Renal cortical epithelial cell (primary cell): ENCODE measurements around the gene AP1G1. TPM values are rescaled to one million over a fixed set of nuclear protein-coding genes. Genes with fewer than 3 reads are reported as not detected.

Experiments
- DNase-seq: peaks from one replicate; pipeline ENCODE4 v3.0.0-alpha.2; 2011; ENCODE audit warnings: low read depth
- total RNA-seq: library from RNA; depleted of rRNA; stranded (reverse); fragments of >200 nt; gene quantifications from 2 replicates; pipeline ENCODE4 v1.2.3, GENCODE V29; 2014

The AP1G1 gene
- total RNA-seq, 1 donor from 2014 or later = 118 TPM

DNA sequence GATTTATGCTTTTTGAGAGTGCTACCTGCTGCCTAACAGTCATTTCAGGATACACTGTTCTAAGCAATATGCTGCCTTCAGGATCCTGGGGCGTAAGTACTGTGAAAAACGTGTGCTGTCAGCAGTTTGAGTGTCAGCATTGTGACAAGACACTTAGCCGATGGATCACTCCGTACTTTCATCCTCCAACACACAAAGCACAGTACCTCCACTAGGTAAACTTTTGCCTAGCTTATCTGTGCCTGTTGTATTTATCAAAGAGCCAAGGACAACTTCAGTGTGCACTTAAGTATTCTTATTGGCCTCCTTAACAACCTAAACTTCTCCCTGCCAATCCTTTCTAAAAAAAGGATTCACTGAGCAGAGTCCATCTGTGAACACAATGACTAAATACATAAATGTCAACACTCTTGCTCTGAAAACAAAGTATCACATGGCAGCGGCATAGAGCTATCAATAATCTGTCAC lies 50.3 kb downstream of the AP1G1 start:
- DNase-seq = no peak

DNA sequence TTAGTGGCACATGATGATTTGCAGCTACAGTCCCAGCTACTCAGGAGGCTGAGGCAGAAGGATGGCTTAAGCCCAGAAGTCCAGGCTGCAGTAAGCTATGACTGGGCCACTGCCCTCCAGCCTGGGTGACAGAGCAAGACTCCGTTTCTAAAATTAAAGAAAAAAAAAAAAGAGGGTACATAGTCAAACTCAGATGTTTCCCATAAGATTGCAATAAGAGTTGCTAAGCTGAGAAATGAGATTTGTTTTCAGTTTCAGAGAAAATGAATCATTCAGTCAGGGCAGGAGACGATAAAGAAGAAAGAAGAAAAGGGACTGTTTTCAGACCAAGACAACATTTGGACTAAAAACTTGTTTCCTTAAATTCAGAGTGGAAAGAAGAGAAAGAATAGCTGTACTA lies 54.0 kb downstream of the AP1G1 start:
- no peak for DNase-seq

DNA sequence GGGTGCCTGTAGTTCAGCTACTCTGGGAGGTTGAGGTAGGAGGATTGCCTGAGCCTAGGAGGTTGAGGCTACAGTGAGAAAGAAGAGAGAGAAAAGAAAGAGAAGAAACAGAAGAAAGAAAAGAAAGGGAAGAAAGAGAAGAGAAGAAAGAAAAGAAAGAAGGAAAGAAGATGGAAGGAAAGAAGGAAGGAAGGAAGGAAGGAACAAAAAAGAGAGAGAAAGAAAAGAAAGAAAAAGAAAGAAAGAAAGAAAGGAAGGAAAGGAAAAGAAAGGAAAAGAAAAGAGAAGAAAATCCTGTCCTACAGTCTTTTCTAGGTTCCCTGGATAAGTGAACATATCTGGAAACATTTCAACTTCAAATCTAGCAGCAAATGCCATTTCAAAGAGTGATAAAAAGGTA lies 54.5 kb downstream of the AP1G1 start:
- no peak for DNase-seq

DNA sequence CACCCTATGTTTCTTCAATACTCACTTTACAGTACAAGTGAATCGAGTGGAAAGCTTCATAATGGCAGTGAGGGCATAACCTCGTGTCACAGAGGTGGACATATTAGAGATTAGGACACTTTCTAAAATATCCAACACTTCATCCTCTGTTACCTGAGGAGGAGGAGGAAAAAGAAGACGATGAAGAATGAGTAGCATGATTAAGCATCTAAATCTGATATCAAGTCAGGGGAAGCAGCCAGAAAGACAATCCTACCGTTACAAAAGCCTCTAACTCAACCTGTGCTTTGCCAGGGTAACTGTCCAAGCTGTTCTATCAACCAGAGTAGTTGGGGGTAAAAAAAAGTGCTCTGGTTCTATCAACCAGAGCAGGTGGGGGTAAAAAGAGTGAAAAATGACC lies 60.4 kb downstream of the AP1G1 start:
- no peak for DNase-seq

DNA sequence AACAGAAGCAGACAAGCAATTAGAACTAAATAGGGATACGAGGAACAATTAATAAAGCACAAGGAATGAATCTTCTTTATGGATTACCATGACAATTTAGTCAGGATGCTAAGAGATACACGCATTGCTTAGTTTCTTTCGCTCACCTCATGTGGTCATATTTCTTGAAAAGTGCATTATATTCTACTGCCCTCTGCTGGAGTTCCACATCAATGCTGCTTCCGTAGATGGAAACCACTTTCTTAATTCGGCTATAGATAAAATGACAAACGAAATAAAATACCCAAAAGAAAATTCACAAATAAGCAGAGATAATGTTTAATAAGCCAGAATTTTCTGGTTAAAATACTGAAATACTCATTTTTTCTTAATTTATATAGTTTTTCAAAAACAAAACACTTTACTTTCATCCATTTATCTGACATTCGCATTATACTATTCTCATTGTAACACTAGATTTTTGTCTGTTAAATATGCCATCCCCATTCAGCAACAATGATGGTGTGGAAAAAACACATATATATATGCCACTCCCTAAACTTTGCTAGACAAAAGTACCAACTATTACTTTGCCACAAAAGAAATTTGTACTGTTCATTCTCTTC lies 62.1 kb downstream of the AP1G1 start:
- peak; percentile 44 for DNase-seq

DNA sequence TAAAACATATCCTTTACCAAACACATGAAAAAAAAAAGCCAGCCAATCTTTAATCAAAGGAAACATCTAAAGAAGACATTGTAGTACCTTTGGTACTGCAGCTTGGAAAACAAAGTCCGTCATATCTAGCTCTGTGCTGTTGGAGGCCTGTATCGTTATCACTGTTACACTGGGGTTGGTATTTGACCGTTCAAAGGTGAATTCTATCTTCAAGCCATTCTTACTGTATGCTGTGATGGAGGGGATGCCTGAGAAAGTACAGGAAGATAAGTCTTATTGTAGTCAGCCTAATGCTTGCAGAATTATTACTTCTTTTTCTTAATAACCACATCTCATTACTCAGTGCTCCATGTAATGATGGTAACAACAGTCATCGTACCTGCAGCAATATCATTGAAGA lies 69.8 kb downstream of the AP1G1 start:
- DNase-seq = no peak

DNA sequence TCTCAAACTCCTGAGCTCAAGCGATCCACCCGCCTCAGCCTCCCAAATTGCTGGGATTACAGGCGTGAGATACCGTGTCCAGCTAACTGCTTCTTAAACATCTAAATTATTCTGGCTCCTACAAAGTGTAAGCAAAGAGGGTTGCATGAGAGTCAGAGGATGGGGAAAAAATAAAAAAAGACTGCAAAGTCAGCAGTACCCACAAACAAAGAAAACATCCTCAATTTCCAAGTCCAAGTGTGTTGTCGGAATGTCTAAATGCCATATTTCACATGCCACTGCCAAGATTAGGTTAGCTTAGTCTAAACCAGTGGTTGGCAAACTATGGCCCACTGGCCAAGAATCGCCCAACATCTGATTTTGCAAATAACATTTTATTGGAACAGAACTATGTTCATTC lies 71.1 kb downstream of the AP1G1 start:
- no peak for DNase-seq

DNA sequence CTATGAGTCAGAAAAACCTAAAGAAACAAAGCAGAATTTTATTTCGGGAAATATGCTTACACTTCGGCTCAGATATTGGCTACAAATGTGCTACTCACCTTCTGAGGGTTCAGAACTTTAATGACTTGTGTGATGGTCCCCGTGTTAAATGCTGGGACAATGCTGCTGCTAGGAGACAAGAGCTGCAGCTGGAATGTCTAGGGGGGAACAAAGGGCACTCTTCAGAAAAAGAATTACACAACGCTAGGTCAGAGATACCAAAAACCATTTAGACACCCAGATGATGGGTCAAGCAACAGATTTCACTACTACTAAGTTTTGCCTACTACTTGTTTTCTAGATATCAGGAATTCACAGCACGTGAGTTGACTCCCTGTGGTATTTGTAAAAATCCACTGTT lies 74.1 kb downstream of the AP1G1 start:
- DNase-seq = no peak

DNA sequence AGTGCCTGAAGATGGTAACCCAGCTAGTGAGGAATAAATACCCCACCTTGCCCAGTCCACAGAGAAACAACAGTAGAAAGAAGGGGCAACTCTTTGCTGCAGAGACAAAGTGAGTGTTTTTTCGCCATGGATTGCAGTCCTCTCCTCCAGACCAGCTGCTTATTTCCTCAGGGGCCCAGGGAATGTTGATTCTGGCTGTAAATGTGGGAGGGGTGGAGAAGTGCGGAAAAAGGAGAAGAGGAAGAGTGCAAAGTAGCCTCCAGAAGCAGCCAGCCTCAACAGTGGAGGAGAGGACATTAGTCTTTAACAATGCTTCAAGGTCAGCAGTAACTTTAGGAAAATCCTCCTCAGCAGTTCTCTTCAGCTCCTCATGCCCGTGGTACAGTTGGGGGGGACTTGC lies 76.0 kb downstream of the AP1G1 start:
- DNase-seq = no peak

DNA sequence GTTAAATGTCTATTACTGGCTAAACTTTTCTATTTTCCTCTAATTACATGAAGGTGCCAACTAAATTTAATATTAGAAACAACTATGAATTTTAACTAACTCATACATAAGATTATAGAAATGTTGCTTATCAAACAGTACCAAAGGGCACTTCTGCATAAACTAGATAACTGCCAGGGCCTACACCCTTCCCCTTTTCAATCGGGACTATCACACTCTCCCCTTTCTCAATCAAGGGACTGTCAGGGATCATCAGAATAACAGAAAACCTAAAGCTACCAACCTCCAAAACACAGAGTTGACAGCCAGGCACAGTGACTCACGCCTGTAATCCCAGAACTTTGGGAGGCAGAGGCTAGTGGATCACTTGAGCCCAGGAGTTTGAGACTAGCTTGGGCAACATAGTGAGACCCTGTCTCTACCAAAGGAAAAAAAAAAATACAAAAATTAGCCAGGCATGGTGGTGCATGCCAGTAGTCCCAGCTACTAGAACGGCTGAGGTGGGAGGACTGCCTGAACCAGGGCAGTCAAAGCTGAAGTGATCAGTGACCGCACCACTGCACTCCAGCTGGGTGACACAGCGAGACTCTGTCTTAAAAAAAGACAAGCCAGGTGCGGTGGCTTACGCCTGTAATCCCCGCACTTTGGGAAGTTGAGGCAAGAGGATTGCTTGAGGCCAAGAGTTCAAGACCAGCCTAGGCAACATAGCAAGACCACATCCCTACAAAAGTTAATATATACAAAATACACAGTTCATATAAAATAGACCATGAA lies 80.9 kb downstream of the AP1G1 start:
- DNase-seq = no peak

DNA sequence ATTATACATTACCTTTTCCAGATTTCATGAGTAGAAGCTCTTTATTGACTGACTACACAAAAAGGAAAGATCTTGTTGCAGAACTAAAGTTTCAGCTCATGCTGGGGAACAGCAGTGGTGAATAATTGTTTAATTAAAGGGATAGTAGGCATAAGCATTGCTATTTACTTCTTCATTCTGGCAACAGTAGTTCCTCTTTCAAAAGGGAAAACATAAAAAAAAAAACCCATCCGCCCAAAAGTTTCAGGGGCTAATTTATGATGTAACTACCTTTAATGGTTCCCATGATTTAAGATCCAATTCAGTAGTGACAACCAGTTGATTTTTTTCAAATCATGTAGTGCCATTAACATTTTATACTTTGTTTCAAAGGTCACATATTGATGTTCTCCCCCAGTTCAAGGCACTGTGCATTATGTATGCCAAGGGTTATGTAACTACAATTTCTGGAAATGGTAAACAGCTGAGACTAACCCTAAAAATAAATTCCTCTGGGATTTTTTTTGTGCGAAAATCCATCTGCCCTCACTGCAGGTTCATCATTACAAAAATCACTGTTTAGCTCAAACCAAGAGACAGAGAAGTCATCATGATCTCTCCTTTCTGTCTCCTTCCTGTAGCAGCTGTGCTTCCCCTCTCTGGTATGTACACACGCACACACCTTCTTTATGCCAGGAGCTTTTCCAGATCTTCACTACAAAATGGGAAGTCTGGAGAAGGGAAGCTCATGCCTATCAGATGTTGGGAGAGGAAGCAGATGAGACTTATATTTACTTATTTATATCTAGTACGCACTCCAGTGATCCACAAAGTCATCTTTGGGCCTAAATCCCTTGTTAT lies 81.9 kb downstream of the AP1G1 start:
- DNase-seq = no peak

DNA sequence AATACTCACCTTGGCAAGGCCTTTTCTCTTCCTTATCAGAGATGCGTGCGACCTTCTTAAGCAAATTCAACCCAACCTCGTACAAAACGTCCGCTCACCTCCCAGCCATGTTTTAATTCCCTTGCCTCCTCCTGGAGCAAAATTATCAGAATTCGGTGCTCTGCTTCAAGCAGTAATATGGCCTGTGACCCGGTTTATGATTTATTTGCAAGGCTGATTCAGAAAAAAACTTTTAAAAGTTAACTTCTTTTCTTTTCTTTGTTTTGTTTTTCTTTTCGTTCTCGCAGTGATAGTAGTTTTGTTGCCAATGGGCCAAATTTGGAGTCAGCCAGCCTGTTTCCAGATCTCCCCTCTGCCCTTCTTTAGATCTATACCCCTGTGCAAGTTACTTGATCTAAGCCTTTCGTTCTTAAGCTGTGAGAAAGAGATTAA lies 84.3 kb downstream of the AP1G1 start, which contains the start of gene PHLPP2:
Gene PHLPP2 (minus strand): TSS at position 382 of the 432 bp plus-strand sequence. CDS start 9,906 bp downstream, outside the sequence.
- peak; percentile 6 for DNase-seq

DNA sequence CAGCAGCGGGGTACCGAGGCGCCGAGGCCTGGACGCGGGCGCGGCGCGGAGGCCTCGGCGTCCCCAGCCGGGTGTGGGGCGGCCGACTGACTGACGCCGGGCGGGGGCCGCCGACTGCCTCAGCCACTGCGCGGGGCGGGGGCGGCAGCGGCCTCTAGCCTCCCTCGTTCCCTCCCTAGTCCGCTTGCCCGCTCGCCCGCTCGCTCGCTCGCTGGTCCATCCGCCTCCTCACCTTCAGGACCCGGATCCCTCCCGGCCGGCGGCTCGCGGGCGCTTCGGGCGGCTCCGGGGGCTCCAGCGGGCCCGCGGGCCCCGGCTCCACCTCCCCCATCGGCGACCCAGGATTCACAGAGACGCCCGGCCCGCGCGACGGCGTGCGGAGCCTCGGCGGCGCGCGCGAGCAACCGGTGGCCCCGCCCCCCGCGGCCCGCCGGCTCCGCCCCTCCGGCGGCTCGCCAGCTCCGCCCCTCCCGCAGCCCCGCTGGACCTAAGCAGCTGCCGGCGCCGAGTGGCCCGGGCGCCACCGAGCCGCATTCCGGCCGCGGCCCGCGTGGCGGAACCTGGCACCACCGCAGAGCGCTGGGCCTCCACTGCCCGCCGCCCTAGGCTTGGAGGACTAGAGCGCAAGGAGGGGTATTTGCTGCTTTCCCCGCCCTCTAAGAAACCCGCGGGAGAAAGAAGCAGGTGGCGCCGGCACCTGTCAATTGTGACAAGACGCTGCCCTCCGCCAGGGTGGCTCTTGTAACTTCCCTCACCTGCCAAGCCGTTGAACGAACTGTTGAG lies 84.9 kb downstream of the AP1G1 start:
- DNase-seq = peak; percentile 4

DNA sequence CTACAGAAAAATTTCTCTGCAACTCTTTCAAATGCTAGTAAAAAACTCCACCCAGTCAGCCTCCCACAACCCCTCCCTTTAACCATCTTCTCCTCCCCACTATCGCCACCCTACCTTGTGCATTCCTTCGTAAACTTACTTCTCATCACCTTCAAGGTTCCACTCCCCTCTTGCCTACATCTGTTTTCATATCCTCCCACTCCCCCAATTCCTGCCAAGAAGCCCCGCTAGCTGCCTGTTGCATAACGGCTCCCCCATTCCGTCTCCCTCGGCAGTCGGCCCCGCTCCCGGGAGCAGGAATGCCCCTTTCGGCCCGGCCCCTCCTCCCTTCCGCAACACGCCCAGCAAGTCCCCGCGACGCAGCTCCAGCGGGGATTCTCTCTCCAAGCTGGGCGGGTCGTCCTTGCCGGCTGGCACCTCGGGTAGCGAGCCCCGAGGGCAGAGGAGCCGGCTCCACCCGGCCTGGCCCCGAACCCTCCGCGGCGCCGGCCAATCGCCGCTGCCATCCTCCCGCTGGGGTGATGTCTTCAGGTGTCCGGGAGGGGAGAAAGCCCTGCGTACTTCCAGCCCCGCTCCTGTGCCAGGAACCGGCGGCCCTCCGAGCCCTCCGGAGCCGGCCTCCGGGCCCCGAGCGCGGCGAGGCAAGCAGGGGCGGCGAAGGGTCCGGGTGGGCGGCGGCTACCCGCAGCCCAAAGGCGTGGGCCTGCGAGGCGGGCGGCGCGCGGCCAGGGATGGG lies 85.7 kb downstream of the AP1G1 start:
- DNase-seq = peak; percentile 28

DNA sequence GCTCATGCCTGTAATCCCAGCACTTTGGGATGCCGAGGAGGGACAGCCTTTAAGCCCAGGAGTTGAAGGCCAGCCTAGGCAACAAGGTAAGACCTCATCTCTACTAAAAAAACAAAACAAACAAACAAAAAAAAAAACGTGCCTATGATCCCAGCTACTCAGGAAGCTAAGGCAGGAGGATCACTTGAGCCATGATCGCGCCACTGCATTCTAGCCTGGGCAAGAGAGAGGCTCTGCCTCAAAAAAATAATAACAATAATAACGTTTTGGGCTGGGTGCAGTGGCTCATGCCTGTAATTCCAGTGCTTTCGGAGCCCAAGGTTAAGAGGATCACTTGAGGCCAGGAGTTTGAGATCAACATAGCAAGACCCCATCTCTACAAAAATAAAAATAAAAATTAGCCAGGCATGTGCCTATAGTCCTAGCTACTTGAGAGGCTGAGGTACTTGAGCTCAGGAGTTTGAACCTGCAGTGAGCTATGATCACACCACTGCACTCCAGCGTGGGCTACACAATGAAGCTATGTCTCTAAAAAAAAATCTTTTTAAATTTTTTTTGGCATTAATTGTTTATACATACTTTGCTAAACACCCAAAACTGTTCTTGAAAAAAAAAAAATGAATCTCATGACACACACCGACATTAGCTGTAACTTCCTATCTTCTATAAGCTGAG lies 87.4 kb downstream of the AP1G1 start:
- DNase-seq = no peak

DNA sequence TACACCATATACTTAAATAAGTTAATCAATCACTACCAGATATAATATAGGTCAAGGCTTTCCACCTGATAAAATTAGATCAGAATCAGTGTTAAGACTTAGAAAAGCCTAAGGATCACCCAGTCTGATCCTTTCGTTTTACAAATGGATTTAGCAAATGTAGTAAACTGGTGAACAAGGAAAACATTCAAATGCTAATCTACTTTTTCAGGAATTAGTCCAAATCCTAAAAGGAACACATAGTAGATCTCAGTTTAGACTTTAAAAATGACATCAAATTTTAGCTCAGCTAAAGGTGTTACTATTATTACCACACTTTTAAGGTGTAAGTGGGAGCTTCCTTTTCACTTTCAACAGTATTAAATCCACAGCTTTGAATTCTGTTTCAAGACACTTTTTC lies 96.1 kb downstream of the AP1G1 start:
- no peak for DNase-seq

DNA sequence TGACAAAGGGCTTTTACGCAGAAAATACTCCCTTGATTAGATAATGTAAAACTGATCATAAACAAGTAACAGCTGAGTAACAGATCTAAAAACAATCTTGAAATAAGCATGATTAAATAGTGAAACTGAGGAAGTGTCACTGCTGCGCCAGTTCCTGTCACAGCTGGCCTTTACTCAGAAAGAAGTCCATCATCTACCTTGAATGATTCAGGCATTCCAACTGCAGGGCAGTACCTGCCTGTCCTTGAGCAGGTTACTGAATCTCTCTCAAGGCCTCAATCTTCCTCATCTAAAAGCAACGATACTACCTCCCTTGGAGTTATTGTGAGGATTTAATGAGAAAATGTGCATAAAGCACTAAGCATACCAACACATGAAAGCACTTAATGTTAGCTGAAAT lies 96.8 kb downstream of the AP1G1 start:
- DNase-seq = no peak

DNA sequence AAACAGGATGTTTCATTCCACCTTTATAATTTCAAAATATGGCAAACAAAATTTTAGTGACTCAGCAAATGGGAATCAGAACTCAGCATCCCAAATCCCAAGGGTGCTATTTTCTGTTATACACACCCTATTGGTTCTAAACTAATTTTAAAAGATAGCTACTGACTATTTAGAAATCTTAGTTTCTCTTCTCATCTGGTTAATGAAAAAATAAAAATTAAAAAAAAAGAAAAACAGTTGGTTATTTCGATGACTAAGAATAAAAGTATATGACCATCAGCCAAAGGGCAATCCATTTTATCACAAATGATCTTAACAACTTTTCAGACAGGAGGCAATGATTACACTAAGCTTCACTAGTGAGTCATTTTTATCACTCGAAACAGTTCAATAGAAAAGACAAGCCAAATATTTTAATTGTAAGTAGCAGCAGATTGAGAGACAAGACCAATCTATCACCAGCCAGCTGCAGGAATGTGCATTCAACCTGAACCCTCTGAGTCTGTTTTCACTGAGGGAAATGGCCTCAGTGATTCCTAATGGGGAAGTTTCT lies 99.3 kb downstream of the AP1G1 start:
- DNase-seq = peak; percentile 73

DNA sequence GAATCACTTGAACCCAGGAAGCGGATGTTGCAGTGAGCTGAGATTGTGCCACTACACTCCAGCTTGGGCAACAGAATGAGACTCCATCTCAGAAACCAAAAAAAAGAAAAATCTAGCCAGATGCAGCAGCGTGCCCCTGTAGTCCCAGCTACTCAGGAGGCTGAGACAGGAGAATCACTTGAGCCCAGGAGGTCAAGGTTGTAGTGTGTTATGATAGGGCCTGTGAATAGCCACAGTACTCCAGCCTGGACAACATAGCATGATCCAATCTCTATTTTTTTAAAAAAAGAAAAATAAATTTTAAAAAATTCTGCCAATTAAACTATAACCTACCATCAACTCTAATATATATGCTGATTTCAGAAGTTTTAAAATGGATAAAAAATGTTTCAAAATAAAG lies 99.9 kb downstream of the AP1G1 start:
- DNase-seq = no peak

DNA sequence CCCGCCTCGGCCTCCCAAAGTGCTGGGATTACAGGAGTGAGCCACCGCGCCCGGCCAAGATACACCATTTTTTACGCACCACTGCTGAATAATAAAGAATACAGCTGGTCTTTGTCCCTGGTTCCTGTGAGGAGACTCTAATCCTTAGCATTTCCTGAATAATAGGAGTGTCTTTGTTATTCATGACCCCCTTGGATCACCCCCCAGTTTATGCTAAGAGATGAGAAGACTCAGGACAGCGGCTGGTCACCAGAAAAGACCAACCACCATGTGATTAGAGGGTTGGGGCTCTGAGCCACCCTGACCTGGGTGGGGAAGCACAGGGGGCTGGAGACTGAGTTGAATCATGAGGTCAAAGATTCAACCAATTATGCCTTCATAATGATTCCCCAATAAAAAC lies 101.4 kb downstream of the AP1G1 start:
- DNase-seq = no peak
